Mammary epithelial cell (primary cell): ENCODE results near the gene ATF2.

Experiments used
- CTCF ChIP-seq, 2 donors: IDR thresholded peaks in 1 of 2; conservative IDR thresholded peaks in 1 of 2; 2 replicates each; pipeline ENCODE4 v1.5.1; 2011 to 2012; ENCODE audit warnings: inconsistent platforms in 2 of 2, low read length in 2 of 2, mild to moderate bottlenecking in 2 of 2, control low read depth in 1 of 2, low read depth in 1 of 2; ENCODE audit not compliant: insufficient read depth in 1 of 2; ENCODE audit errors: extremely low read depth in 1 of 2
- EZH2 ChIP-seq: IDR thresholded peaks from 2 replicates; pipeline ENCODE4 v1.6.1; 2012; ENCODE audit warnings: low read length, inconsistent platforms, borderline replicate concordance

DNA sequence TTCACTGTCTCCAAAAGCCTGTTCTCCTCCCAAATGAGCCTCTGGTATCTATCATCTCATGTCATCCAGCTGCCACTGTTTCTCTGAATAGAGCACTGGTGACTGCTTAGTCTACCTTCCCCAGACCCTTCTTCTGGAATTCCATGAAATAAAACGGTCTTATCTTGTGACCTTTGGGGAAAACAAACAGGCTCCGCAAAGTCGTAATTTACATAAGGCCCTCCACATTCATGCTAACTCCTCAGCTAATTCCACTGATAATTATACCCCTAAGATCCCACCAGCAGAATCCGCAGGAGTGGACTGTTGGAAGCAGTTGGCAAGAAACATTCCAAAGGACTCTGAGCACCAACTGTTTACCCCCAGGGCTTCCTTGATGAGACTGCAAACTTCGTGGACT, 129.0 kb downstream of the ATF2 start:
- no peak for TF ChIP-seq CTCF (conservative IDR thresholded peaks at IDR 0.05 in 1 of 2, IDR thresholded peaks at IDR 0.05 in 1 of 2; ENCODE audit: extremely low read depth in 1 of 2, insufficient read depth in 1 of 2, low read depth in 1 of 2, low read length in 2 of 2)
- TF ChIP-seq EZH2, result no peak
